ENCODE measurements around the gene MLXIP. TPM values are rescaled to one million over a fixed set of nuclear protein-coding genes. Genes with fewer than 3 reads are reported as not detected.

MLXIP gene
- total RNA-seq, 4 donors from 2014 or later: 9.6 to 20.0 (median 11.4) TPM

DNA sequence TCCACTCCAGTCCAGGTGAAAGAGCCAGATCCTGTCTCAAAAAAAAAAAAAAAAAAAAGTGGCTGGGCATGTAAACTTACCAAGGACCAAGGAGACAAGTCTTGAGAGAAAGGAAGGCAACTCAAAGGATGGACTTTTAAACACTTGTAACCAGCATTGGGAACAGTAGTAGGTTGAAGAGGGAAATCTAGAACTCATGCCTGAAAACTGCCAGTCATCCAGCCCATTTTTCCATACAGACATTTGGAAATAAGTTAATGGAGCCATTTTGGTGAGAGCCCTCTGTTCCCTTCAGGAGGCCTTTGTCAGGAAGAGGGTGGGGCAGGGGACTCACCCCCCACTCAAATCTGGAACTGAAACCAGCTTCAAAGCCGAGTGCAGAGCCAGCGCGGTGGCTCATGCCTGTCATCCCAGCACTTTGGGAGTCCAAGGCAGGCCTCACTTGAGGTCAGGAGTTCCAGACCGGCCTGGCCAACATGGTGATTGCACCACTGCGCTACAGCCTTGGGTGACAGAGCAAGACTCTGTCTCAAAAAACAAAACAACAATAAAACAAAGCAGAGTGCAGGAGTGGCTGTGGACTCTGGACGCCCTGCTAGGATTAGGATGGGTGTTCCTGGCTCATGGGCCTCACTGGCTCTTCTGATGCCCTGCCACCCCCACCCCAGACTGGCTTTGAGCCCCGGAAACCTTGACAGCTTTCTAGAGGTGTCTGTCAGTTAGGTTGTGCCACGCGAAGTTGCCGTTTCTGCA lies 1.6 kb upstream of the MLXIP start:
- H3K27ac ChIP-seq: no peak overlapping the region
- 83 to 86% methylated on average over 9 to 10 of the region's 10 CpGs for WGBS, 2 donors
- no peaks in the 10 kb centered on the region for H3K27me3 ChIP-seq
- peaks cover 12 to 56% (median 23%) of the 10 kb centered on the region in 3 donors for H3K4me1 ChIP-seq
- no peak for DNase-seq
- H3K36me3 ChIP-seq: no peaks in the 10 kb centered on the region
- no peaks in the 10 kb centered on the region for H3K9me3 ChIP-seq
- intact Hi-C loops (cut with DNase I): no loop called here
- no peak overlapping the region for H3K4me3 ChIP-seq
- no peak for TF ChIP-seq POLR2A (IDR thresholded peaks at IDR 0.05)
- TF ChIP-seq, protein P1, sequence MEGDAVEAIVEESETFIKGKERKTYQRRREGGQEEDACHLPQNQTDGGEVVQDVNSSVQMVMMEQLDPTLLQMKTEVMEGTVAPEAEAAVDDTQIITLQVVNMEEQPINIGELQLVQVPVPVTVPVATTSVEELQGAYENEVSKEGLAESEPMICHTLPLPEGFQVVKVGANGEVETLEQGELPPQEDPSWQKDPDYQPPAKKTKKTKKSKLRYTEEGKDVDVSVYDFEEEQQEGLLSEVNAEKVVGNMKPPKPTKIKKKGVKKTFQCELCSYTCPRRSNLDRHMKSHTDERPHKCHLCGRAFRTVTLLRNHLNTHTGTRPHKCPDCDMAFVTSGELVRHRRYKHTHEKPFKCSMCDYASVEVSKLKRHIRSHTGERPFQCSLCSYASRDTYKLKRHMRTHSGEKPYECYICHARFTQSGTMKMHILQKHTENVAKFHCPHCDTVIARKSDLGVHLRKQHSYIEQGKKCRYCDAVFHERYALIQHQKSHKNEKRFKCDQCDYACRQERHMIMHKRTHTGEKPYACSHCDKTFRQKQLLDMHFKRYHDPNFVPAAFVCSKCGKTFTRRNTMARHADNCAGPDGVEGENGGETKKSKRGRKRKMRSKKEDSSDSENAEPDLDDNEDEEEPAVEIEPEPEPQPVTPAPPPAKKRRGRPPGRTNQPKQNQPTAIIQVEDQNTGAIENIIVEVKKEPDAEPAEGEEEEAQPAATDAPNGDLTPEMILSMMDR (IDR thresholded peaks at IDR 0.05): no peak

DNA sequence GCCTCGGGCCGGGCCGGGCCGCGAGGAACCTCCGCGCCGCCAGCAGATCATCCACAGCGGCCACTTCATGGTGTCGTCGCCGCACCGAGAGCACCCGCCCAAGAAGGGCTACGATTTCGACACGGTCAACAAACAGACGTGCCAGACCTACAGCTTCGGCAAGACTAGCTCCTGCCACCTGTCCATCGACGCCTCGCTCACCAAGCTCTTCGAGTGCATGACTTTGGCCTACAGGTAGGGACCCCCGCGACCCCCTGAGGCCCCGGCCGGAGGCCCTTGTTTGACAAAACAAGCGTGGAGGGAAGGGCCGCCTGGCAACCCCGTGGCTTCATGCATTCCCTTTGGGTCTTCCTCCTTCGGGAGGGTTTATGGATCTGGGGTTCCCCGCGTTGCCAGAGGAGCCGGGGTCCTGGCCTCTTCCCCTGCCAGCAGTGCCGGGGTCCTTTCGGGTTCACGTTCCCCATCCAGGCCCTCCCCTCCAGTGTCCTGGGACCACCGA lies 526 bp downstream of the MLXIP start:
- TF ChIP-seq, protein P1 (IDR thresholded peaks at IDR 0.05): no peak
- no peak for TF ChIP-seq POLR2A (IDR thresholded peaks at IDR 0.05)
- DNase-seq: no peak
- Histone ChIP-seq H3K4me1 (peaks cover 18 to 65% (median 29%) of the 10 kb centered on the region in 3 donors), H3K27me3 (no peaks in the 10 kb centered on the region), H3K9me3 (no peaks in the 10 kb centered on the region), H3K36me3 (peaks cover 0 to 8% (median 0%) of the 10 kb centered on the region in 3 donors), H3K27ac (peak overlapping the region; percentile 85 to 95 (median 90)), H3K4me3 (peak overlapping the region; percentile 58 to 92 (median 64))
- WGBS, 2 donors: 0% methylated on average over 4 to 15 of the region's 38 CpGs
- intact Hi-C loops (cut with DNase I): no loop called here

DNA sequence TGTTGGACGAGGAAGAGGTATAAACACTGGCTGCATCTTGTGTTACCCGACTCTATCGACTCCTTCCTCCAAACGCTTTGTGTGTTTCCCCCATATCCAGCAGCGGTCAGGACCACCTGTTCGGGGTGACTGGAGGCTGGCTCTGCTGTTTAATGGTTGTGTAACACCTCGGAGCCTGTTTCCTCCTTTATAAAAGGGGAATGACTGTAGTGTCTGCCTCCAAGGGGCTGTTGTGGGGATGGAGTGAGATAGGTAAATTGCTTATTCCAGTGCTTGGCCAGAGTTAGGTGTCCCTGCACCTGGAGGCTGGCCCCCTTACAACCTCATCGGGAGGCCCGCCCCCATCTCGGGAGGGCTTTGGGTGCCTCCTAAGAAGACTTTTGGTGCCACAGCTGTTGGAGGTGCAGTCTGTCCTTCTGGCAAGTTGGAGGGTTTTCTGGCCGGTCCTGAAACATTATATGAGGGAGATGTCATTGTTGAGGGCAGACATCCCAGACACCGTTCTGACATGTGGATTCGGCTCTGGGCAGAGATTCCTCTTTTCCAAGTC lies 1.1 kb downstream of the MLXIP start:
- no peak for DNase-seq
- Histone ChIP-seq H3K9me3 (no peaks in the 10 kb centered on the region), H3K27me3 (no peaks in the 10 kb centered on the region), H3K4me1 (peaks cover 18 to 70% (median 29%) of the 10 kb centered on the region in 3 donors), H3K27ac (peak overlapping the region; percentile 85 to 95 (median 90)), H3K36me3 (peaks cover 0 to 13% (median 0%) of the 10 kb centered on the region in 3 donors), H3K4me3 (peak overlapping the region; percentile 58 to 92 (median 64))
- intact Hi-C loops (cut with DNase I): no loop called here
- 1 to 7% methylated on average over 7 to 8 of the region's 13 CpGs for WGBS, 2 donors
- no peak for TF ChIP-seq POLR2A (IDR thresholded peaks at IDR 0.05)
- TF ChIP-seq, protein P1 (IDR thresholded peaks at IDR 0.05): no peak

DNA sequence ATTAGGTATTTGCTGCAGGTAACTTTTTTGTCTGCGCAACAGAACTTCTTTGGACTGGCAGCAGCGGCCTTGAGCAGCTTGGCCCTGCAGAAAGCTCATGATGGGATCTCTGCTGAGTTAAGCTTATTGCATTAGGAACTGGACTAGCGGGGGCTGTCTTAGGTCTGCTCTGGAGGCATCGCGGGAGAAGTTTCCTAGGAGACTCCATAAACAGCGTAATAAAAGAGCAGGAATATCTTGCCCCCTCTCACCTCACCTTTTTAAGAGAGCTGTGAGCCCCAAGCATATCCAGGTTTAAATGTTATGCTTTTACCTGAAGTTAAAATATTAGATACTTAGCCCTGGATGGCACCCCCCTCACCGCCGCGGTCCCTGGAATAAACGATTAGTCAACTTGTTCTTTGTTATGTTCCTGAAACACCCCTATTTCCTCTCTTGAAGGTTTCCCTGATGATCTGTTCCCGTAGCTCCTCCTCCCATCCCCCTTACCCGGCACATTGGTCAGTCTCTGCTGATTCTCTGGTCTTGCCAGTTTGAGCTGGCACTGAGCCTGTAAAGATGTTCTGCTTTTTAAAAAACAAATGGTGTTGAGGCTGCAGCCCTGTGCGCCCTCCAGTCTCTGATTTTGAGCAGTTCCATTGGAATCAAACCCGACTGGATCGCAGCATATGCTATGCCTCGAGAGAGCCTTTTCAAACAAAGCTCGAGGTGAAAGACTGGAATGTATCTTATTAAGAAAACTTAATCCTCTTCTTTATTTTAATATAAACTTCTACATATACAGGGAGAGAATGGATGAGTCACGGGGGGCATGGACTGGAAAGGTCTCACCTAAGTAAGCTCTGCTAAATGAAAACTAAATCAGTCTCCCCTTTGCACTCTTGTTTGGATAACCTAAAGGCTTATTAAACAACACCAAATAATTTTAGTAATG lies 1.9 kb downstream of the MLXIP start:
- H3K4me1 ChIP-seq: peaks cover 18 to 77% (median 29%) of the 10 kb centered on the region in 3 donors
- no peaks in the 10 kb centered on the region for H3K27me3 ChIP-seq
- 8% methylated on average over 18 of the region's 18 CpGs for WGBS, 2 donors
- TF ChIP-seq, protein P1 (IDR thresholded peaks at IDR 0.05): no peak
- TF ChIP-seq POLR2A (IDR thresholded peaks at IDR 0.05): peak in 2 of 4 donors; percentile 67 to 76
- H3K4me3 ChIP-seq: peak overlapping the region; percentile 58 to 92 (median 64)
- intact Hi-C loops (cut with DNase I): no loop called here
- H3K9me3 ChIP-seq: no peaks in the 10 kb centered on the region
- peak overlapping the region; percentile 85 to 95 (median 90) for H3K27ac ChIP-seq
- no peak for DNase-seq
- peaks cover 0 to 21% (median 5%) of the 10 kb centered on the region in 3 donors for H3K36me3 ChIP-seq
